ENCODE data around the gene HDDC2.
"Not testable (repeated sequence)": the region's sequence is repeated elsewhere in the genome, so short reads cannot be mapped to it uniquely, and the experiment has no call there.

HDDC2 gene

GRCh38 chr6:125306756-125307149 is 5.0 kb upstream of the HDDC2 start:
- no peak for DNase-seq (ENCODE audit: low spot score)

DNA sequence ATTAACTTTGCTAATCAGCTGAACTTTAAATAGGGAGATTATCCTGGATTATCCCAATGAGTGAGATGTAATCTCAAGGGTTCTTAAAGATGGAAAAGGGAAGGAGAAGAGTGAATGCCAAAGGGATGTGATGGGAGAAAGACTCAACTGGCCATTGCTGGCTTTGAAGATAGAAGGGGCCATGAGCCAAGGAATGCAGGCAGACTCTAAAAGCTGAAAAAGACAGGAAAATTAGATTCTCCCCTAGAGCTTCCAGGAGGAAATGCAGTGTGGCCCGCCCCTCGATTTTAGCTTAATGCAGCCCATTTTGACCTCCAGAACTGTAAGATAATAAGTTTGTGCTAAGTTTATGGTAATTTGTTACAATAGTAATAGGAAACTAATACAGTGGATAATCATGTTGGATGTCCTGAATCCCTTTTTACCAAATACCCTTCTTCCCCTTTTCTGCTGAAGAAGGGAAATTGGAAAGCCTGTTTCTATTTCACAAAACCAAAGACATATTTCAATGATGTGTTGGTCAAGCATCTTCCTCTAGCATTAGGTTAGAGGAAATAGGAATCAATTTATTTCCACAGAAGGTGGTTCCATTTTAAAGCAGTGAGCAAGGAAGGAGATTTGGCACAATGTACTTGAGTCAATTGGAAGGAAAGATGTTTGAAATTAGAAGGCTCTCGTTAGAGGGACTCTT is 3.3 kb upstream of the HDDC2 start:
- DNase-seq (ENCODE audit: low spot score) = no peak

- no peak for DNase-seq (ENCODE audit: low spot score)
Observed at GRCh38 chr6:125303512-125303854, 1.7 kb upstream of the HDDC2 start.

DNA sequence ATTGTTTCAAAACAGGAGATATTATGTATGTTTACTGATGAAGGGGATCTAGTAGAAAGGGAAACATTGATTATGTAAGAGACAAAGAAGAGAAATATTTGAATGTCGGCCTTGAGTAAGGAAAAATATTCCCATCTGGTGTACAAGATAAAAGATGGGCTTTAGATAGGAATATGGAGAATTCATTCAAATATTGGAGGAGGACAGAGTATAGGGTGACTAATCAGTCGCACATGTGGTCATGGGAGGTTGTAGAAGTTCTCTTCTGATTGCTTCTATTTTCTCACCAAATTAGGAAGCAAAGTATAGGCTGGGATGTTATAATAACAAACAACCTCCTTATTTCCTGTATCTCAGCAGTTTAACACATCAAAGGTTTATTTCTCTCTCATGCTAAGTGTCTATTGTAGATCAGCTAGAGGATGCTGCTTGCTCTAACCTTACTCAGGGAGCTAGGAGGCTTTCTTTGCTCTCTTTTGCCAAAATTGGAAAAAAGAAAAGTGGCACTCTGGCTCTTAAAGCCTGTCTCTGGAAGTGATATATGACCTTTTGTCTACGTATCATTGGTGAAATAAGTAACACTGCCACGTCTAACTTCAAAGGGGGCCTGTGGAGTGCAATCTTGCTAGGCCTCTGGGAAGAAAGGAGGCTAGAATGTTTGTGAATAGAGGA is 1.2 kb upstream of the HDDC2 start:
- DNase-seq (ENCODE audit: low spot score) = no peak

- peak; percentile 7 for DNase-seq (ENCODE audit: low spot score)
Observed at GRCh38 chr6:125300992-125301434, 754 bp downstream of the HDDC2 start.

DNA sequence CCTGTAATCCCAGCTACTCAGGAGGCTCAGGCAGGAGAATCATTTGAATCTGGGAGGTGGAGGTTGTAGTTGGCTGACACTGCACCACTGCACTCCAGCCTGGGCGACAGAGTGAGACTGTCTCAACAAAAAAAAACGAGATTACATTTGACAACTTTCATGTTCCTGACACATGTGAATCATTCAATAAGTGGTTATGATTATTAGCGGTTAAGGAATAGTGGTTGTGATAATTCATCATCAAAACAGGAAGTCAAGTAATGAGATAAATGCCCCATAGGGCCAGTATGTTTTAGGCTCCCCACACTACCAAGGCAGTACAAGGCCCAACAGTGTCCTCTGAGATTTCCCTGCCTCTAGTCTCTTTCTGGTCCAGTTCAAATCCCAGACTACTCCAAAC is 2.5 kb downstream of the HDDC2 start:
- no peak for DNase-seq (ENCODE audit: low spot score)

DNA sequence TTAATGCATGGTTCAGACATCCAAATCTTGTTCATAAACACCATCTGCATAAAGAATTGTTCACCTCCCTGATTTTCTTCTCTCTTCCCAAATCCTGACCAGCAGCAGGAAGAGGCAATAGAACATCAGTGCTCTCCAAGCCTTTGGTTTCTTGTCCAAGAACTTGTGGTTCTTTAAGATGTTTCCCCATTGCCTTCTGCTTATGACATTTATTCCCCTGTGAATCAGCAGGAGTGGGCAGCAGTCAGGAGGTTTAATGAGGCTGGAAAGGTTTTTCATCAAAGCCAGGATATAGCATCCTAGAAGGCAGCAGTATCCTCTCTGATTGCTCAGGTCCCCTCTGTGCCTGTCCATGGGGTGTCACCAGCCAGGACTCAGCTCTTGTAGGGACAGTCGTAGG is 5.3 kb downstream of the HDDC2 start:
- no peak for DNase-seq (ENCODE audit: low spot score)

GRCh38 chr6:125294925-125295324 is 6.8 kb downstream of the HDDC2 start:
- no peak for DNase-seq (ENCODE audit: low spot score)

GRCh38 chr6:125294036-125294435 is 7.7 kb downstream of the HDDC2 start:
- DNase-seq (ENCODE audit: low spot score) = no peak

DNA sequence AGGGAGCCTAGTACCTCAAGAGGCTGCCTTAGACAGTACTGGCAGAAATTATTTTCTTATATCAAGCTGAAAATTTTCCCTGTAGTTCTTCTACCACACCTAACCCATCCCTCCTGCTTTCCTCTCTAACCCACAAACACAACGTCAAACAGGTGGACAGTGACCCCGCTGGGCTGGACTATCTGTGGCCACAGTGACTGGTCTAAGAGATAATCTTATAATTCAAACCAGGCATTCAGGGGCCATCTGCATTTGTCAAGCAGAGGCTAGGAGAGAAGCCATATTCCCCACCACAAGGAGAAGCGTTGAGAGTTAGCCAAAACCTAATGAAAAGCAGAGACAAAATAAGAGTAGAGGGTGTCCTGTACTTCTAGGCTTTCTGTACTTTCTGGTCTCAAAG is 8.2 kb downstream of the HDDC2 start:
- DNase-seq (ENCODE audit: low spot score) = no peak

DNA sequence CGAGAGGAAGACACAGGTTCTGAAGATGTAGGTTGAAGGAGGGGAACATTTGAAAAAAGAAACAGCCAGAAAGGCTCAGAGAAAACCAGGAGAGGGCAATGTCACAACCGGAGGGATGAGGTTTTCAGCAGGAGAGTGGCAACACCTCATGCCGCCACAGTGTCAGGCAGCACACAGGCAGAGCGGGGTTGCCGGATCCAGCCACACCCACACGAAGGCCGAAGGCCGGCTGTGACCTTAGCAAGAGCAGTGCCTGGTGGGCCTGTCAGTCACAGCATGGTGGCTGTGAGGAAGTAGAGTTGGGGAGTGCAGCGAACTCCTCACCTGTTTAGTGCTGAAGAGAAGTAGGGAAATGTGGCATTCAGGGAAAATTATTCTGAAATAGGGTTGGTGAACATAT is 14.0 kb downstream of the HDDC2 start:
- DNase-seq (ENCODE audit: low spot score) = no peak

GRCh38 chr6:125285936-125286335 is 15.8 kb downstream of the HDDC2 start:
- no peak for DNase-seq (ENCODE audit: low spot score)

- no peak for DNase-seq (ENCODE audit: low spot score)
Observed at GRCh38 chr6:125285353-125285752, 16.4 kb downstream of the HDDC2 start.

- DNase-seq (ENCODE audit: low spot score) = not testable (repeated sequence)
Observed at GRCh38 chr6:125282470-125282869, 19.3 kb downstream of the HDDC2 start.

DNA sequence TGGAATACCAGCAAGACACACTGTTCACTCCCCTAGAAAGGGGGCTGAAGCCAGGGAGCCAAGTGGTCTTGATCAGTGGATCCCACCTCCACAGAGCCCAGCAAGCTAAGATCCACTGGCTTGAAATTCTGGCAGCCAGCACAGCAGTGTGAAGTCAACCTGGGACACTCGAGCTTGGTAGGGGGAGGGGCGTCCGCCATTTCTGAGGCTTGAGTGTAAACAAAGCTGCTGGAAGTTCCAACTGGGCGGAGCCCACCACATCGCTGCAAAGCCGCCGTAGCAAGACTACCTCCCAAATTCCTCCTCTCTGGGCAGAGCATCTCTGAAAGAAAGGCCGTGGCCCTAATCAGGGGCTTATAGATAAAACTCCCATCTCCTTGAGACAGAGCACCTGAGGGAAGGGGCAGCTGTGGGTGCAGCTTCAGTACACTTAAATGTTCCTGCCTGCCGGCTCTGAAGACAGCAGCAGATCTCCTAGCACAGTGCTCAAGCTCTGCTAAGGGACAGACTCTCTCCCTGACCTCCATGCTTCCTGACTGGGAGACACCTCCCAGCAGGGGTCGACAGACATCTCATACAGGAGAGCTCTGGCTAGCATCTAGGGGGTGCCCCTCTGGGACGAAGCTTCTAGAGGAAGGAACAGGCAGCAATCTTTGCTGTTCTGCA is 21.3 kb downstream of the HDDC2 start:
- DNase-seq (ENCODE audit: low spot score) = not testable (repeated sequence)

DNA sequence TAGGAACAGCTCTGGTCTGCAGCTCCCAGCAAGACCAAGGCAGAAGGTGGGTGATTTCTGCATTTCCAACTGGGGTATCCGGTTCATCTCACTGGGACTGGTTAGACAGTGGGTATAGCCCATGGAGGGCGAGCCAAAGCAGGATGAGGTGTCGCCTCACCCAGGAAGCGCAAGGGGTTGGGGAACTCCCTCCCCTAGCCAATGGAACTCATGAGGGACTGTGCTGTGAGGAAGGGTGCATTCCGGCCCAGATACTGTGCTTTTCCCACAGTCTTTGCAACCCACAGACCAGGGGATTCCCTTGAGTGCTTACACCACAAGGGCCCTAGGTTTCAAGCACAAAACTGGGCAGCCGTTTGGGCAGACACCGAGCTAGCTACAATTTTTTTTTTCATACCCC is 21.8 kb downstream of the HDDC2 start:
- DNase-seq (ENCODE audit: low spot score) = no peak

- no peak for DNase-seq (ENCODE audit: low spot score)
Observed at GRCh38 chr6:125277838-125278237, 23.9 kb downstream of the HDDC2 start.

- no peak for DNase-seq (ENCODE audit: low spot score)
Observed at GRCh38 chr6:125275779-125276178, 26.0 kb downstream of the HDDC2 start.

GRCh38 chr6:125274935-125275334 is 26.8 kb downstream of the HDDC2 start:
- no peak for DNase-seq (ENCODE audit: low spot score)

DNA sequence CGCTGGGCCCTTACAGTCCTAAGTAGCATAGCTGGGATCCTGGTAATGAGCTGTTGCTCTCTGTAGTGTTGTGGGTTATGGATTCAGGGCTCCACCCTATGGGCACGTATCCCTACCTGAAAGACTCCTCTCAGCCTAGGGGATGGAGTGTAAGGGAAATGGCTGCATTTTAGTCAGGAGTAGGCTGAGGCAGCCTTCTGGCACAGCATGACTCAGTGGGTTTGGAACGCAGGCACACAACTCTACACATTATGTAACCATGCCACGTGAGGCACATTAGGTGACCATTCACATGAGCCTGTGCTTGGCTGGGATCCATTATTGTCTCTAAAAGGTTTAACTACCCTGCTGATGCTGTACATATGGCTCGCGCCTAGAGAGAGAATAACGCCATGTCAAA is 27.8 kb downstream of the HDDC2 start:
- DNase-seq (ENCODE audit: low spot score) = no peak

GRCh38 chr6:125273251-125273650 is 28.5 kb downstream of the HDDC2 start:
- no peak for DNase-seq (ENCODE audit: low spot score)

GRCh38 chr6:125271486-125272159 is 30.1 kb downstream of the HDDC2 start:
- no peak for DNase-seq (ENCODE audit: low spot score)

- DNase-seq (ENCODE audit: low spot score) = no peak
Observed at GRCh38 chr6:125270380-125270779, 31.4 kb downstream of the HDDC2 start.
